Epithelial cell of umbilical artery (primary cell): ENCODE results near the gene NECTIN4. TPM values are rescaled to one million over a fixed set of nuclear protein-coding genes. Genes with fewer than 3 reads are reported as not detected.

Source experiments
- total RNA-seq: library from RNA; depleted of rRNA; stranded (reverse); fragments of >200 nt; gene quantifications from 2 replicates; pipeline ENCODE4 v1.2.3, GENCODE V29; 2014

NECTIN4 gene
- 0.15 and 0.32 TPM in 2 replicates for total RNA-seq

DNA sequence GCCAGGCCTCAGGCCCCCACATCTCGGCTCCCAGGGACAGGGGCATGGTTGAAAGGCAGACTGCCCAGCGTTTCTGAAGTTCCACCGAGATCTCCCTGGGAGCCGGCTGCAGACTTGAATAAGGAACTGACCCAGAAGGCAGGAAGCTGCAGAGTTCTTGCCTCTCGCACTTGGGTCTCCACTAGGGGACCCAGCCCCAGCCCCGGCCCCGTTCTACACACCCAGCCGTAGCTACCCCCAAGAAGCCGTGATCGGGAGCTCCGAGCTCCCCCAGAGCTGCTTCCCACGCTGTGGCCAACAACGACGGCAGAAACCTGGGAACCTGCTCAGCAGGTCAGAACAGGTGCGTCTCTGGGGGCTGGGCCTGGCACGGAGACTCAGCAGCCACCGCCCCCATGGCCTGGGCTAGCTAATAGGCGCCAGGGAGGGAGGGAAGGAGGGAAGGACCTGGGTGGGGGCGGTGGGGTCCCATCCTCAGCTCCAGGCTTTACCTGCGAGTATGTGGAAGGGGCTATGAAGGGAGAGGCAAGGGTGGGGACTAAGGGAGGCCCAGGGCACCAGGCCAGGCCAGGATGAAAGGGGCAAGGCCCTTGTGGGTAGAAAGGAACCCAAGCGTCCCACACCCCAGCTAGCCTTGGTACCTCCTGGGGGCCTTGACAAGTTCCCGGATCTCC lies at the start of gene NECTIN4:
Gene NECTIN4 (minus strand): TSS at position 308 of the 674 bp plus-strand sequence. CDS start 262 bp downstream, at position 46.

DNA sequence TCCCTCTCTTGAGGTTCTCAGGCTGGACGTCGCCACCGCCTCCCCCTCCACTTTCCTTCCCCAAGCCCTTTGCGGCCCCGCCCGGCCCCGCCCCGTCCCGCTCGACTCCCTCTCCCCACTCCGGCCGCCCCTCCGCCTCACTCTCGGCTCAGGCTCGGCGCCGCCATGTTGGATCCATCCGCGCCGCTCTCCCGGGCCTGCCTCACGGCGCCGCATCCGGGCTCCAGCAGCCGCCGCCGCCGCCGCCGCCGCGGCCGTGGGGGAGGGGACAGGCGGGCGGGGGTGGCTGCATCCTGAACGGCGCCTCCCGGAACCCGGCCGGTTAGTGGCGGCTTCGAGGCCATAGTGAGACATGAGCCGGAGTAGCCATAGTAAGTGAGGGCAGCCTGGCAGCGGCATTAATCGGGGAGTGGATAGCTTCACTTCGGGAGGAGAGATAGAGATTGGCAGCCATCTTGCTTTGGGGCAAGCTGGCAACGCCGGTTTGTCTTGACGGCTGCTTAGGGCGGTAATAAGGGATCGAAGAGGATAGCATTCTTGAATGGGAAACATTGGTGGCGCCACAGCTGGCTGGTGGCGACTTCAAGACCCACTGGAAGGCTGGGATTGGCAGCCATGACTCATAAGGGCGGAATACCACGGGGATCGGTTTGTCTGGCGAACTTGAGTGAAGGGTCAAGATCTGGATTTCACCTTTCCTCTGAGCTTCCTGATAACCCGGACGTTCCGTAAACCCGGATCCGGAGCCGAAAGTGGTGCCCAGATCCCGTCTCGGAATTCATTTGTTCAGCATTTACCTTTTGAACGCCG lies 43.3 kb upstream of the NECTIN4 start, which contains the start of gene DEDD:
Gene DEDD (minus strand): TSS at position 258 of the 810 bp plus-strand sequence. CDS start 8,205 bp downstream, outside the sequence.

DNA sequence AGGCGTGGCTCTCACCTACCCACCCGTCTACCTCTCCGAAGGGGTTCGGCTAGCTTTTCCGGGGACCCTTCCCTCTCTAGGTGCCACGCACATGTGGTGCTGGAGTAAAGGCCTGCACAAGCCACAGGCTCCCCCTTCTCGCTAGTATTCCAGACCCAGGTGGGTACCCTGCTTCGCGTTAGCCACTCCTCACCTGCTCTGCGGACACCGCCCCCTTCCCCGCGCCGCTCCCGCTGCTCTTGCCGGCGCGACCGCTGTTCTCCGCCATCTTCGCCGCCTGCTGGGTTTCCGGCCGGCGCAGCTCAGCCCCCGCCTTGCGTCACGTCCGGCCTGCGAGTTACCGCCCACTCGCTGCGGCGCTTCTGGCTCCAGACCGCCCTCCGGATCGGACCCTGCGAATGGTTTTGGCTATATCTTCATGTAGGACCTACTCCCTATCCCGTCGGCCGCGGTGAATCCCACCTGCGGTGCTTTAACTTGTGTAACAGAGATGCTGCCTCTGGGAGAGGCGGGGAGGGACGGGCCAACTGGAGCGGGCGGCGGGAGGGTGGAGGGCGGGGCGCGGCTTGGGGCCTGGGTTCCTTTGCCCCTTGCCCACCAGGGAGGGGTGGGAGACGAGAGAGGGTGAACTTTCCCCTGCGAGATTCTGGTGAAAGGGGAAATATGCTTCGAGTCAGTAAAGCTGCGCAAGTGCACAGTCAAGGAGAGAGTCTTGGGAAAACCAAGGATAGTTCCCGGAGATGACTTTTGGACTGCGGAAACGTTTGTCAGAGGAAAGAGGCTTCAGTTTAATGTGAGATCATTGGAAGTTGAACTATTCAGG lies 28.6 kb upstream of the NECTIN4 start, which contains the start of the genes NIT1 and PFDN2:
Gene NIT1 (plus strand): TSS at position 347 of the 823 bp plus-strand sequence. CDS start 72 bp downstream, at position 419.
Gene PFDN2 (minus strand): TSS at position 279 of the 823 bp plus-strand sequence. CDS start 11 bp downstream, at position 268.

DNA sequence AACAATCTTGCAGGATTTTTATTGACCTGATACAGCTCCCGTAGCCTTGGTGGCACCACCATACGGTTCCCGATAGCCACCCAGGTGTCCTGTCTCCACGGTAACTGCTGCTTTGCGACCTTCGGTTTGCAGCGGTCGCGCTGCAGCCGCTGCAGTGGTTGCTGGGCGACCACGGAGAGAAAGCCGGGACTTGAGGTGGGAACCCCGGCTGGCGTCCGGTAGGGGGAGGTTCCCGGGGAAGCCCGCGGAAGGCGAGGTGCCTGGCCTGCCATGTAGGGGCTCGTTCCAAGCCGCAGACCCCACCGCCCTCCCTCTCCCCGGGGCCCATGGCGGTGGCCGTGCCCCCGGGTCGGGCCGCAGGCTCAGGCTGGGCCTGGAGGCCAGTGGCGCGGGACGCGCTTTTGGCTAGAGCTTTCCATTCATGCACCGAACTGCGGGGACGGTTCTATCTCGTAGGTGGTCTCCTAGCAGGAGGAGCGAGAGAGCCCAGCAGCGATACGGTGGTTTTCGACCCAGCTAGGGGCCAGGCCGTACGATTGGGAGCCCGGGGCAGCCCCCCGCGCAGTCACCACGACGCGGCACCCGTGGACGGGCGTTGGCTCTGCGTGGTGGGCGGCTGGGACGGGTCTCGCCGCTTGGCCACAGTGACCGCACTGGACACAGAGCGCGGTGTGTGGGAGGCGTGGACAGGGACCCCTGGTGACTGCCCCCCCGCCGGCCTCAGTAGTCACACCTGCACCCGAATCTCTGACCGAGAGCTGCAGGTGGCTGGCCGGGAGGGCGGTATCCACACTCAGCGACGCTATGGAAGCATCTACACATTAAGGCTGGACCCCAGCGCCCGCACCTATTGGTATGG lies 9.1 kb upstream of the NECTIN4 start, which contains the start of gene KLHDC9:
Gene KLHDC9 (plus strand): TSS at position 152 of the 859 bp plus-strand sequence. CDS start 175 bp downstream, at position 327.

DNA sequence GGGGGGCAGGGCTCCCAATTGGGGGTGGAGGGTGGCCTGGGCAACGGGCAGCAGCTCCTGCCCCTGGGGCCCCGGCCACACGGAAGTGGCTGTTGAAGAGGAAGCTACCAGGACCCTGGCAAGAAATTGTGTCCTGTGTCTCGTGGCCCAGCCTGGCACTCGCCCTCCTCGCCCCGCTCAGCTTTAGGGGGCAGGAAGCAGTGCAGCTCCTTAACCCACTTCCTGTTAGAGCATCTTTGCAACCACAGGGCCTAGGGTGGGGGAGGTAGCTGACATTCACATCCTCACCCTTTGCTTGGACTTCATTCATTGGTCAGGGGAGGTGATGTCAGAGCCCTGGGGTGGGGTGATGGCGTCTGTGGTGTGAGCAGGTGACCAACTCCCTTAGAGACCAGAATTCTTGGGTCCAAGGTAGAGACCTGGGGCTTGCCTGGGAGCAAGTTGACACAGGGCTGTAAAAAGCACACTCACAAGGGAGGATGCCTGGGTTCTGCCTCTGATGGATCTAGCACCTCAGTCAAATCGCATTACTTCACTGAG lies 19.6 kb downstream of the NECTIN4 start, which contains the start of gene ARHGAP30:
Gene ARHGAP30 (minus strand): TSS at position 161 of the 540 bp plus-strand sequence. CDS start 267 bp downstream, outside the sequence.

DNA sequence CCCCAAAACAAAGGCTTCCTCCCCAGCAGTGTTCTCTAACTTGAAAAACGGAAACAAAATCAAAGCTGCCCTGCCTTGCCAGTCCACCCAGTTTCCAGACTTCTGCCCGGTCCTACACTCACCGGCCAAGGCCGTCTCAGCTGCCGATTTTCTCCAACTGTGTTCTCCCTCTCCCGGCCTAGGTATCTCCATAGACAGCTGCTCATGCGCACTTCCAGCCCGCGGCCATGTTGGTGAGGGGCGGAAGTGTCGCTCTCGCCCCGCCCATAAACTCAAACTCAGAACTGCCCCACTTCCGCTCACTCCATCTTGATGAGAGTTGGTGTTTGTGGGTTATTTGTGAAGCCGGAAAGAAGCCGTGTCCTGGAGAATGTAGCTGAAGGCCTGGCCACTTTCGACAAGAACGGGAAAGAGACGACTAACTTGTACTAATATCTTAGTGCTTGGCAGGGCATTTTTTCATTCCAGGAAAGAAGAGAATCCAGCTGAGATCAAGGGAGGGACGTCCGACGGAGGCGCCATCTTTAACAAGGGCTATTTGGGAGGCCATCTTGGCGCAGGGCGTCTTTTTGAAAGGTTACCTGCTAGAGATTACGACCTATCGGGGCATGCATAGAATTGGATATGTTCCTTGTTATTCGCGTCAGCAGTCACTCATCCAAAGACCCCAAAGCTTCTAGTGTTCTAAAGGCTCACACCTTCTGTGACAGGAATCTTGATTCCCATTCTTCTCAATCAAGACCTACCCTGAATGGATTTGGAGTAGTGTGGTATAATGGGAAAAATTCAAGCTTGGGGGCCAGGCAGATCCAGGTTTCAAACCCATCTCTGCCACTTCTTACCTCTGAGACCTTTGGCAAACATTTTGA lies 43.4 kb downstream of the NECTIN4 start, which contains the start of gene USF1:
Gene USF1 (minus strand): TSS at position 242 of the 869 bp plus-strand sequence. CDS start 2,702 bp downstream, outside the sequence.

DNA sequence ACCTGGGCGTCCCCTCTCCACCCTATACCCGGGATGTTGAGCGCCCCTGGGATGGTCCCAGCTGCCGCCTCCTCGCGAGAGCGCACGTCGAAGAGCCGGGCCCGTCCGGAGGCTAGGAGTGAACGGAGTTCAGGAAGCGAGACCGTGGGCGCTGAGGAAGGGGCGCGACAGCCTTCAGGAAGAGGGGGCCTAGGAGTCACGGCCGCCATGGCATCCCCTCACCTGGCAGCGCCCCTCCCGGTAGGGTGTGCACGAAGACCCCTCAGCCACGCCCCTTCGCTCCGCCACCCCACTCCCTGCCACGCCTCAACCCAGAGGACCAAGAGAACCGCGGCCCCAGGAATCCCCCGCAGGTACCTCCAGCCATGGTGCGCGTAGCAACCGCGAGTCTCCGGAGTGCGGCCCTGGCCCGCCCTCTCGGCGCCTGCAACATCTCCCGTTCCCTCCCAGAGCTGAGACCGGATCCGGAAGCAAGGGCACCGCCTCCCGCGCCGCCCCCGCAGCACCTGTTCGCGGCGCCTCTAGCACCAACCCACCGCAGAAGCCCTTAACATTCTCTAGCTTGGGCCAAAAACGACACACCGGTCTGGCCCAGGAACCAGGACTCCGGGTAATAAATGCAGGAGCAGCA lies 50.7 kb downstream of the NECTIN4 start, which contains the start of gene TSTD1:
Gene TSTD1 (minus strand): TSS at position 442 of the 631 bp plus-strand sequence. CDS start 75 bp downstream, at position 367.

Other genes with a start within 250 kb of the NECTIN4 start
- not detected in 2 replicates for gene CD244, start 226.7 kb downstream of the NECTIN4 start, total RNA-seq
- not detected in 2 replicates for gene ITLN1, start 204.4 kb downstream of the NECTIN4 start, total RNA-seq
- gene ITLN2, start 134.7 kb downstream of the NECTIN4 start, total RNA-seq = not detected in 2 replicates
- gene F11R, start 68.4 kb downstream of the NECTIN4 start, total RNA-seq = 104 and 115 TPM in 2 replicates
- 38.3 and 82.1 TPM in 2 replicates for gene TSTD1, start 50.6 kb downstream of the NECTIN4 start, total RNA-seq
- 81.5 and 113 TPM in 2 replicates for gene USF1, start 43.6 kb downstream of the NECTIN4 start, total RNA-seq
- not detected in 2 replicates for gene ARHGAP30, start 19.7 kb downstream of the NECTIN4 start, total RNA-seq
- gene KLHDC9, start 8.8 kb upstream of the NECTIN4 start, total RNA-seq = 0.65 and 2.9 TPM in 2 replicates
- gene PFDN2, start 28.5 kb upstream of the NECTIN4 start, total RNA-seq = 96.8 and 148 TPM in 2 replicates
- gene NIT1, start 28.5 kb upstream of the NECTIN4 start, total RNA-seq = 9.7 and 14.7 TPM in 2 replicates
- 31.2 and 35.4 TPM in 2 replicates for gene DEDD, start 43.1 kb upstream of the NECTIN4 start, total RNA-seq
- 105 and 141 TPM in 2 replicates for gene UFC1, start 64.4 kb upstream of the NECTIN4 start, total RNA-seq
- 3.3 and 5.5 TPM in 2 replicates for gene USP21, start 69.9 kb upstream of the NECTIN4 start, total RNA-seq
- gene PPOX, start 76.9 kb upstream of the NECTIN4 start, total RNA-seq = 16.3 and 17.5 TPM in 2 replicates
- 18.5 and 19.8 TPM in 2 replicates for gene B4GALT3, start 87.9 kb upstream of the NECTIN4 start, total RNA-seq
- 16.0 and 16.6 TPM in 2 replicates for gene ADAMTS4, start 109.5 kb upstream of the NECTIN4 start, total RNA-seq
- gene NDUFS2, start 112.8 kb upstream of the NECTIN4 start, total RNA-seq = 206 and 233 TPM in 2 replicates
- gene FCER1G, start 125.7 kb upstream of the NECTIN4 start, total RNA-seq = not detected in 2 replicates
- gene APOA2, start 134.1 kb upstream of the NECTIN4 start, total RNA-seq = not detected in 2 replicates
- 15.9 and 21.9 TPM in 2 replicates for gene TOMM40L, start 136.5 kb upstream of the NECTIN4 start, total RNA-seq
- gene NR1I3, start 148.6 kb upstream of the NECTIN4 start, total RNA-seq = not detected in 2 replicates
- not detected in 2 replicates for gene PCP4L1, start 169.2 kb upstream of the NECTIN4 start, total RNA-seq
- gene MPZ, start 220.4 kb upstream of the NECTIN4 start, total RNA-seq = 0.15 and 0.32 TPM in 2 replicates
- gene SDHC, start 224.8 kb upstream of the NECTIN4 start, total RNA-seq = 22.1 and 46.2 TPM in 2 replicates